Fibroblast of villous mesenchyme (primary cell): ENCODE results near the gene TNFSF10. TPM values are rescaled to one million over a fixed set of nuclear protein-coding genes. Genes with fewer than 3 reads are reported as not detected.

Experiments
- DNase-seq: peaks from one replicate; pipeline ENCODE4 v3.0.0-alpha.2; 2010; ENCODE audit warnings: low read depth
- H3K4me3 ChIP-seq: 2 replicates; pipeline ENCODE4 v1.5.1; 2011; ENCODE audit warnings: low read depth, mild to moderate bottlenecking, low read length
- small RNA-seq: library from RNA; depleted of rRNA; stranded (forward); fragments of <200 nt; gene quantifications from one replicate; pipeline ENCODE3, GENCODE V24; 2012
- total RNA-seq: library from RNA; depleted of rRNA; stranded (reverse); fragments of >200 nt; gene quantifications from 2 replicates; pipeline ENCODE4 v1.2.3, GENCODE V29; 2012
- TF ChIP-seq, protein P1 (sequence below): IDR thresholded peaks from 2 replicates; pipeline ENCODE4 v1.5.1; 2012; ENCODE audit warnings: low read depth, mild to moderate bottlenecking, low read length; ENCODE audit not compliant: insufficient read depth

Gene TNFSF10
- total RNA-seq, 1 donor: 0.43 TPM

- TF ChIP-seq, protein P1, sequence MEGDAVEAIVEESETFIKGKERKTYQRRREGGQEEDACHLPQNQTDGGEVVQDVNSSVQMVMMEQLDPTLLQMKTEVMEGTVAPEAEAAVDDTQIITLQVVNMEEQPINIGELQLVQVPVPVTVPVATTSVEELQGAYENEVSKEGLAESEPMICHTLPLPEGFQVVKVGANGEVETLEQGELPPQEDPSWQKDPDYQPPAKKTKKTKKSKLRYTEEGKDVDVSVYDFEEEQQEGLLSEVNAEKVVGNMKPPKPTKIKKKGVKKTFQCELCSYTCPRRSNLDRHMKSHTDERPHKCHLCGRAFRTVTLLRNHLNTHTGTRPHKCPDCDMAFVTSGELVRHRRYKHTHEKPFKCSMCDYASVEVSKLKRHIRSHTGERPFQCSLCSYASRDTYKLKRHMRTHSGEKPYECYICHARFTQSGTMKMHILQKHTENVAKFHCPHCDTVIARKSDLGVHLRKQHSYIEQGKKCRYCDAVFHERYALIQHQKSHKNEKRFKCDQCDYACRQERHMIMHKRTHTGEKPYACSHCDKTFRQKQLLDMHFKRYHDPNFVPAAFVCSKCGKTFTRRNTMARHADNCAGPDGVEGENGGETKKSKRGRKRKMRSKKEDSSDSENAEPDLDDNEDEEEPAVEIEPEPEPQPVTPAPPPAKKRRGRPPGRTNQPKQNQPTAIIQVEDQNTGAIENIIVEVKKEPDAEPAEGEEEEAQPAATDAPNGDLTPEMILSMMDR: no peak
- peak; percentile 48 for DNase-seq
- H3K4me3 ChIP-seq: no peak overlapping the region
These were observed 55.9 kb downstream of the TNFSF10 start for GRCh38 chr3:172467170-172467824.

DNA sequence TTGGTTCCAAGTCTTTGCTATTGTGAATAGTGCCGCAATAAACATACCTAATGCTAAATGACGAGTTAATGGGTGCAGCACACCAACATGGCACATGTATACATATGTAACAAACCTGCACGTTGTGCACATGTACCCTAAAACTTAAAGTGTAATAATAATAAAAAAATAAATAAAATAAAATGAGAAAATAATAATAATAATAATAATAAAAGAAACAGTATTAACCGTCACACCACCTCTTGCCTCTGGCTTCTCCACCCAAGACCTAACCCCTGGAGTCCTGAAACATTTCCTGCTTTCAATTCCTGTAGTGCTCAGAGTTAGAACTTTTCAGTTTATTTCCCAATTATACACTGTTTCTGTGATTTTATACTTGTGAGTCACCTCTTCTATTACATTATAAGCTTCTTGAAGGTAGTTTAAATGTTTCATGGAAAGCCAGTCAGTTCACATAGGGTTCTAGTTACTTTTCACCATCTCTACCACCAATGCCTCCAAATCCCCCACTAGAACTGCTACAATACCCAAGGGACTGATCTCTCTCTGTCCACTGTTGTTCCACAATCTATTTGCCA is 56.6 kb downstream of the TNFSF10 start:
- TF ChIP-seq, protein P1: no peak
- no peak overlapping the region for H3K4me3 ChIP-seq
- DNase-seq: peak; percentile 10

GRCh38 chr3:172465281-172465680 is 57.9 kb downstream of the TNFSF10 start:
- TF ChIP-seq, protein P1: no peak
- no peak for DNase-seq
- H3K4me3 ChIP-seq: no peak overlapping the region

- no peak for DNase-seq
- TF ChIP-seq, protein P1: no peak
These were observed 58.9 kb downstream of the TNFSF10 start for GRCh38 chr3:172464306-172464705.

DNA sequence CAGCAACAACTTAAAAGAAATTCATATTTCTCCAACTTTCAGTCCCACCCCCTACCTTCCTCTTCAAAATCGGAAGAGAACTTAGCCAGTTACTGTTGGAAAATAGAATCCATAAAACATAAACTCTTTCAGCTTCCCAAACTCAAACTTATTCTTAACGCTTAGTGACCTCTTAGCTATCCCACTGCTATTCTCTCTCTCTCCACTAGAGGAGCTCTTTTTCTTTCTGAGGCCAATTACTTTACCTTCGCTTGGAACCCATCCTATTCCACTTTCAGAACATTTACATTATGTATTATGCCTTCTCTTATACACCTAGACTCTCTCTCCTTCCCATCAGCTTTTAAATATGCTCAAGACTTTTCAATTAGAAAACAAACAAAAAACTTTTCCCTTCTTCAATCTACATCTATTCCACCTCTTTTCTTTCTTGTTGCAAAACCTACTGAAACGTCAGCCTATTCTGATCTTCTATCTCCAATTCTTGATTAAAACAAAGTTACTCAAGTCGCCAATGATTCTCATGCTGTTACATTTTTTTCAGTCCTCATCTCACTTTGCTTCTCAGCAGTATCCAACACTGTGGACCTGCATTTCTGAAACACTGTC is 61.6 kb downstream of the TNFSF10 start:
- DNase-seq: peak; percentile 35
- TF ChIP-seq, protein P1: peak; percentile 96
- H3K4me3 ChIP-seq: no peak overlapping the region

More at GRCh38 chr3:172464306-172464705, 58.9 kb downstream of the TNFSF10 start:
- H3K4me3 ChIP-seq: no peak overlapping the region

- H3K4me3 ChIP-seq: no peak overlapping the region
- DNase-seq: no peak
- TF ChIP-seq, protein P1: no peak
These were observed 66.8 kb downstream of the TNFSF10 start for GRCh38 chr3:172456404-172456803.

Small RNA genes within 50 kb of the gene (small RNA-seq; reads per million reads assigned to genes)
- gene AC007919.1: not detected

Other genes with a start within 250 kb of the TNFSF10 start
- not detected in 2 replicates for gene GHSR, start 75.0 kb downstream of the TNFSF10 start, total RNA-seq
- 9.7 and 21.2 TPM in 2 replicates for gene NCEH1, start 187.6 kb upstream of the TNFSF10 start, total RNA-seq
- 36.1 and 73.4 TPM in 2 replicates for gene ECT2, start 227.3 kb upstream of the TNFSF10 start, total RNA-seq